ENCODE measurements around the gene FBXO42.

The FBXO42 gene

GRCh38 chr1:16213013-16213412, 139.3 kb downstream of the FBXO42 start:
- H3K4me3 ChIP-seq (ENCODE audit: low read depth, low read length), result no peak overlapping the region
- TF ChIP-seq CTCF (IDR thresholded peaks at IDR 0.05; ENCODE audit: low read depth, low read length), result no peak

GRCh38 chr1:16212251-16212961, 139.9 kb downstream of the FBXO42 start, which contains the start of gene ARHGEF19:
Gene ARHGEF19 (minus strand): TSS chr1:16212652. CDS start chr1:16209054, 3,598 bp downstream.
- no peak within 1 kb of the TSS for H3K4me3 ChIP-seq (ENCODE audit: low read depth, low read length)
- TF ChIP-seq CTCF (IDR thresholded peaks at IDR 0.05; ENCODE audit: low read depth, low read length), result no peak

- H3K4me3 ChIP-seq (ENCODE audit: low read depth, low read length), result no peak overlapping the region
- TF ChIP-seq CTCF (IDR thresholded peaks at IDR 0.05; ENCODE audit: low read depth, low read length), result no peak
Observed at GRCh38 chr1:16211824-16212223, 140.5 kb downstream of the FBXO42 start.

- TF ChIP-seq CTCF (IDR thresholded peaks at IDR 0.05; ENCODE audit: low read depth, low read length), result no peak
- no peak overlapping the region for H3K4me3 ChIP-seq (ENCODE audit: low read depth, low read length)
Observed at GRCh38 chr1:16210581-16210980, 141.7 kb downstream of the FBXO42 start.

GRCh38 chr1:16209847-16210407, 142.4 kb downstream of the FBXO42 start:
- H3K4me3 ChIP-seq (ENCODE audit: low read depth, low read length), result no peak overlapping the region
- no peak for TF ChIP-seq CTCF (IDR thresholded peaks at IDR 0.05; ENCODE audit: low read depth, low read length)

GRCh38 chr1:16209132-16209846, 143.0 kb downstream of the FBXO42 start:
- no peak for TF ChIP-seq CTCF (IDR thresholded peaks at IDR 0.05; ENCODE audit: low read depth, low read length)
- no peak overlapping the region for H3K4me3 ChIP-seq (ENCODE audit: low read depth, low read length)
